HCT116 (cell line): ENCODE data around the gene ASB6.

Experiments used
- EZH2 ChIP-seq: fragments of 200-600 bp; sonication (generic); IDR thresholded peaks from 2 replicates; pipeline ENCODE4 v1.6.1; 2017; ENCODE audit warnings: antibody characterized with exemption, mixed run types
- RAD21 ChIP-seq: IDR thresholded peaks from 2 replicates; pipeline ENCODE4 v1.6.1; 2012; ENCODE audit warnings: low read depth, mild to moderate bottlenecking
- REST ChIP-seq: IDR thresholded peaks from 2 replicates; pipeline ENCODE4 v1.6.1; 2012; ENCODE audit warnings: low read depth

GRCh38 chr9:129641750-129642585 lies at the start of gene ASB6:
- TF ChIP-seq RAD21, result no peak
- TF ChIP-seq REST, result no peak
- no peak for TF ChIP-seq EZH2
